Non-pigmented ciliary epithelial cell (primary cell): ENCODE results near the gene FAM78A.

ENCODE experiments used
- DNase-seq: peaks from one replicate; pipeline ENCODE4 v3.0.0-alpha.2; 2010; ENCODE audit warnings: low read depth

FAM78A gene

GRCh38 chr9:131302244-131303075, 26.1 kb upstream of the FAM78A start:
- no peak for DNase-seq

- DNase-seq = no peak
Observed at GRCh38 chr9:131300444-131300843, 24.1 kb upstream of the FAM78A start.

- no peak for DNase-seq
Observed at GRCh38 chr9:131299961-131300347, 23.6 kb upstream of the FAM78A start.

- no peak for DNase-seq
Observed at GRCh38 chr9:131299346-131299960, 23.1 kb upstream of the FAM78A start.

- DNase-seq = no peak
Observed at GRCh38 chr9:131298816-131299215, 22.5 kb upstream of the FAM78A start.

- no peak for DNase-seq
Observed at GRCh38 chr9:131298341-131298740, 22.0 kb upstream of the FAM78A start.

GRCh38 chr9:131297903-131298302, 21.6 kb upstream of the FAM78A start:
- no peak for DNase-seq

GRCh38 chr9:131296906-131297500, 20.7 kb upstream of the FAM78A start:
- no peak for DNase-seq

GRCh38 chr9:131296460-131296859, 20.1 kb upstream of the FAM78A start:
- no peak for DNase-seq

GRCh38 chr9:131292937-131293336, 16.6 kb upstream of the FAM78A start:
- DNase-seq = no peak

GRCh38 chr9:131291795-131292315, 15.5 kb upstream of the FAM78A start:
- no peak for DNase-seq

GRCh38 chr9:131290767-131291370, 14.6 kb upstream of the FAM78A start:
- DNase-seq = no peak

- DNase-seq = no peak
Observed at GRCh38 chr9:131290036-131290766, 13.9 kb upstream of the FAM78A start.

- DNase-seq = no peak
Observed at GRCh38 chr9:131289301-131290035, 13.2 kb upstream of the FAM78A start, which contains the start of gene PLPP7. TSS of gene PLPP7 (plus strand) at chr9:131289723. CDS start at chr9:131289998, 275 bp downstream.

GRCh38 chr9:131288217-131288616, 11.9 kb upstream of the FAM78A start:
- no peak for DNase-seq

- no peak for DNase-seq
Observed at GRCh38 chr9:131287359-131287758, 11.0 kb upstream of the FAM78A start.

- no peak for DNase-seq
Observed at GRCh38 chr9:131284856-131285255, 8.5 kb upstream of the FAM78A start.

- no peak for DNase-seq
Observed at GRCh38 chr9:131282688-131283422, 6.5 kb upstream of the FAM78A start.

- DNase-seq = no peak
Observed at GRCh38 chr9:131282175-131282574, 5.9 kb upstream of the FAM78A start.
